Upper lobe of left lung (tissue), 6 donors: ENCODE results near the gene DARS2. TPM values are rescaled to one million over a fixed set of nuclear protein-coding genes. Genes with fewer than 3 reads are reported as not detected.
A peak's percentile ranks its signal among the peaks of the same experiment; 100 is the strongest.

ENCODE experiments used
- ATAC-seq, 2 donors: fragments of 200-7000 bp; cut with Tn5 transposase; one replicate each; pipeline ENCODE4 v1.9.1; 2022; ENCODE audit warnings: mild to moderate bottlenecking in 2 of 2, moderate library complexity in 2 of 2; ENCODE audit not compliant: low FRiP score in 2 of 2
- DNase-seq, 2 donors: peaks; one replicate each; pipeline ENCODE4 v3.0.0-alpha.2; 2019 to 2020
- H3K27ac ChIP-seq, 4 donors: fragments of 200-600 bp; sonication (generic); one replicate each; pipeline ENCODE4 v1.5.1; 2016 to 2019
- H3K27me3 ChIP-seq, 4 donors: fragments of 200-600 bp; sonication (generic); one replicate each; pipeline ENCODE4 v1.5.1; 2017 to 2019
- H3K36me3 ChIP-seq, 4 donors: fragments of 200-600 bp; sonication (generic); one replicate each; pipeline ENCODE4 v1.5.1; 2016 to 2019
- H3K4me1 ChIP-seq, 4 donors: fragments of 200-600 bp; sonication (generic); one replicate each; pipeline ENCODE4 v1.5.1; 2018 to 2019
- H3K4me3 ChIP-seq, 4 donors: fragments of 200-600 bp; sonication (generic); one replicate each; pipeline ENCODE4 v1.5.1; 2017 to 2019; ENCODE audit warnings: mild to moderate bottlenecking in 2 of 4, moderate library complexity in 1 of 4
- H3K9me3 ChIP-seq, 4 donors: fragments of 200-600 bp; sonication (generic); one replicate each; pipeline ENCODE4 v1.5.1; 2018 to 2019
- EP300 ChIP-seq, 4 donors: sonication (generic); formaldehyde crosslinking; IDR thresholded peaks; one replicate each; pipeline ENCODE4 v1.5.1; 2017; ENCODE audit warnings: antibody characterized with exemption in 4 of 4, control low read depth in 2 of 4
- POLR2A ChIP-seq, 4 donors: fragments of 450-650 bp; IDR thresholded peaks; one replicate each; pipeline ENCODE4 v1.5.1; 2016 to 2017; ENCODE audit warnings: antibody characterized with exemption in 4 of 4, mild to moderate bottlenecking in 2 of 4
- POLR2AphosphoS5 ChIP-seq, 2 donors: sonication (generic); formaldehyde crosslinking; IDR thresholded peaks; one replicate each; pipeline ENCODE4 v1.5.1; 2017; ENCODE audit warnings: antibody characterized with exemption in 2 of 2
- WGBS, 2 donors: methylation state at CpG; one replicate each; pipeline ENCODE4 v1.1.5; 2017 to 2018; 5-methylcytosine and 5-hydroxymethylcytosine counted together
- total RNA-seq, 6 donors: library from RNA; depleted of rRNA in 4 of 6; stranded (reverse); fragments of >200 nt in 4 of 6; gene quantifications; one replicate each; pipeline versions ENCODE4 v1.1.0 to v1.2.1, GENCODE V29; 2016 to 2021
- TF ChIP-seq, protein P1 (sequence below), 6 experiments: fragments of 450-650 bp in 4 of 6; fragments of 200-600 bp in 2 of 6; sonication (generic) in 2 of 6; IDR thresholded peaks; one replicate each; pipeline ENCODE4 v1.5.1; 2016 to 2019; ENCODE audit warnings: antibody characterized with exemption in 6 of 6
- donor health status: DM: no; HTN: no; CAD: no; lungs with moderate emphysema.
- donor health status: DM: no; HTN: yes; CAD: no; lungs with severe emphysema.

The DARS2 gene
- total RNA-seq, 6 donors from 2014 or later: 7.3 to 19.1 (median 12.5) TPM

GRCh38 chr1:173865468-173866164 lies 41.1 kb downstream of the DARS2 start:
- DNase-seq (no peak), ATAC-seq (no peak)
- Histone ChIP-seq H3K27ac (peak overlapping the region in 2 of 4 donors; percentile 5 to 97), H3K9me3 (no peaks in the 10 kb centered on the region), H3K27me3 (no peaks in the 10 kb centered on the region), H3K4me1 (peaks cover 33 to 46% (median 40%) of the 10 kb centered on the region in 4 donors), H3K36me3 (peaks cover 15 to 61% (median 29%) of the 10 kb centered on the region in 4 donors), H3K4me3 (peak overlapping the region in 2 of 4 donors; percentile 72 to 80)
- TF ChIP-seq, protein P1, sequence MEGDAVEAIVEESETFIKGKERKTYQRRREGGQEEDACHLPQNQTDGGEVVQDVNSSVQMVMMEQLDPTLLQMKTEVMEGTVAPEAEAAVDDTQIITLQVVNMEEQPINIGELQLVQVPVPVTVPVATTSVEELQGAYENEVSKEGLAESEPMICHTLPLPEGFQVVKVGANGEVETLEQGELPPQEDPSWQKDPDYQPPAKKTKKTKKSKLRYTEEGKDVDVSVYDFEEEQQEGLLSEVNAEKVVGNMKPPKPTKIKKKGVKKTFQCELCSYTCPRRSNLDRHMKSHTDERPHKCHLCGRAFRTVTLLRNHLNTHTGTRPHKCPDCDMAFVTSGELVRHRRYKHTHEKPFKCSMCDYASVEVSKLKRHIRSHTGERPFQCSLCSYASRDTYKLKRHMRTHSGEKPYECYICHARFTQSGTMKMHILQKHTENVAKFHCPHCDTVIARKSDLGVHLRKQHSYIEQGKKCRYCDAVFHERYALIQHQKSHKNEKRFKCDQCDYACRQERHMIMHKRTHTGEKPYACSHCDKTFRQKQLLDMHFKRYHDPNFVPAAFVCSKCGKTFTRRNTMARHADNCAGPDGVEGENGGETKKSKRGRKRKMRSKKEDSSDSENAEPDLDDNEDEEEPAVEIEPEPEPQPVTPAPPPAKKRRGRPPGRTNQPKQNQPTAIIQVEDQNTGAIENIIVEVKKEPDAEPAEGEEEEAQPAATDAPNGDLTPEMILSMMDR (IDR thresholded peaks at IDR 0.05): no peak
- TF ChIP-seq POLR2AphosphoS5 (IDR thresholded peaks at IDR 0.05): no peak
- TF ChIP-seq EP300 (IDR thresholded peaks at IDR 0.05): no peak
- no peak for TF ChIP-seq POLR2A (IDR thresholded peaks at IDR 0.05)
- 40 to 46% methylated on average over 4 of the region's 4 CpGs for WGBS, 2 donors

- DNase-seq: no peak
- Histone ChIP-seq H3K4me3 (peak overlapping the region; percentile 72 to 80 (median 80)), H3K9me3 (no peaks in the 10 kb centered on the region), H3K36me3 (peaks cover 15 to 53% (median 29%) of the 10 kb centered on the region in 4 donors), H3K27me3 (no peaks in the 10 kb centered on the region), H3K4me1 (peaks cover 35 to 56% (median 46%) of the 10 kb centered on the region in 4 donors), H3K27ac (peak overlapping the region; percentile 94 to 99 (median 98))
- TF ChIP-seq POLR2A (IDR thresholded peaks at IDR 0.05): no peak
- TF ChIP-seq EP300 (IDR thresholded peaks at IDR 0.05): no peak
- TF ChIP-seq, protein P1 (IDR thresholded peaks at IDR 0.05): no peak
- no peak for TF ChIP-seq POLR2AphosphoS5 (IDR thresholded peaks at IDR 0.05)
- 11 to 23% methylated on average over 2 of the region's 2 CpGs for WGBS, 2 donors
- ATAC-seq: no peak
Measured at GRCh38 chr1:173866413-173867115, 42.1 kb downstream of the DARS2 start.

DNA sequence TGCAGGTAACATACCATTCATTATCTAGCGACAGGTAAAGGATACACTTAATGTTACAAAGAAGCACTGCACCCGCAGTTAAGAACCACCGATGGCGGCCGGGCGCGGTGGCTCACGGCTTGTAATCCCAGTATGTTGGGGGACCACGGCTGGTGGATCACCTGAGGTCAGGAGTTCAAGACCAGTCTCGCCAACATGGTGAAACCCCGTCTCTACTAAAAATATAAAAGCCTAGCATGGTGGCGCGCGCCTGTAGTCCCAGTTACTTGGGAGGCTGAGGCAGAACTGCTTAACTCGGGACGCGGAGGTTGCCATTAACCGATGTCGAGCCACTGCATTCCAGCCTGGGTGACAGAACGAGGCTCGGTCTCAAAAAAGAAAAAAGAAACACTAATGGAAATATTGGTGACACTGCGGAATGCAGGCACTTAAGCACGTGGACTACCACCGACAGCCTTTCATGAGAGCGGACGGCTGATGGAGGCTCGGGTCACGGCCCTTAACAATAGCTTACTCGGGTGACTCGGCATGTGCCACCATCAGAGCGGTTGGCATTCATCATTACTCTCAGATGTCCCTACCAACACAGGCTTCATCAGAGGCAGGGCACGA lies 42.8 kb downstream of the DARS2 start:
- WGBS, 2 donors: 3 to 7% methylated on average over 30 to 32 of the region's 32 CpGs
- TF ChIP-seq, protein P1 (IDR thresholded peaks at IDR 0.05): no peak
- TF ChIP-seq EP300 (IDR thresholded peaks at IDR 0.05): no peak
- no peak for TF ChIP-seq POLR2A (IDR thresholded peaks at IDR 0.05)
- DNase-seq (peak in 1 of 2 donors; percentile 86), ATAC-seq (peak; percentile 0 to 12)
- H3K27ac ChIP-seq: peak overlapping the region; percentile 94 to 99 (median 98)
- peak overlapping the region; percentile 72 to 80 (median 80) for H3K4me3 ChIP-seq
- H3K27me3 ChIP-seq: no peaks in the 10 kb centered on the region
- H3K9me3 ChIP-seq: no peaks in the 10 kb centered on the region
- H3K36me3 ChIP-seq: peaks cover 15 to 46% (median 27%) of the 10 kb centered on the region in 4 donors
- peaks cover 35 to 61% (median 47%) of the 10 kb centered on the region in 4 donors for H3K4me1 ChIP-seq

DNA sequence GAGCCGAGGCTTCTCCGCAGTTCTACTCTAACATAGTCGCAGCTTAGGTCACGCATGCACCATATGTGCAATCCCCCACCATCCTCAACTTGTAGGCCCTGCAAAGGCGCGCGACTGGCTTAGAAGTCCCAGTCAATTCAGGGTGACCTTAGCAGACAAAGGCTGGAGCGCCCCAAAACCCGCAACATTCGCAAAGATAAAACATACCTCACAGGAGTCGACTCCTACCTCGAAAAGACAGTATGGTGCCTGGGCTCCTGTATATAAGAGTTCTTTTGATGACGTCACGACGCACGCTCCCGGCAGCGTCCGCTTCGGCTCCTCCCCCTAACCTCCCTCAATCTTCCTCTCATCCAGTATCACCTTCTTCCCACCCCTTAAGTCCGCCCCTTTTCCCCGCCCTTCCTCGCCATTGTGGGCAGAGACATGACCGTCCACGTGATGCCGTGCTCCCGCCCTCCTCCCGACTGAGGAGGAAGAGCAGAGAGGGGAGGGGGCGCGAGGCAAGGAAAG lies 43.3 kb downstream of the DARS2 start, which contains the start of gene GAS5:
Gene GAS5, minus strand, starts transcription at position 237 of the 513 bp plus-strand sequence.
- Histone ChIP-seq H3K27me3 (no peaks in the 10 kb centered on the region), H3K36me3 (peaks cover 15 to 40% (median 22%) of the 10 kb centered on the region in 4 donors), H3K4me1 (peaks cover 35 to 61% (median 47%) of the 10 kb centered on the region in 4 donors), H3K4me3 (peak within 1 kb of the TSS; percentile 72 to 80 (median 80)), H3K9me3 (no peaks in the 10 kb centered on the region), H3K27ac (peak within 1 kb of the TSS; percentile 94 to 99 (median 98))
- TF ChIP-seq EP300 (IDR thresholded peaks at IDR 0.05): peak in 1 of 4 donors; percentile 25
- peak; percentile 87 to 99 (median 96) for TF ChIP-seq POLR2A (IDR thresholded peaks at IDR 0.05)
- TF ChIP-seq, protein P1 (IDR thresholded peaks at IDR 0.05): peak in 1 of 6 experiments; percentile 15
- TF ChIP-seq POLR2AphosphoS5 (IDR thresholded peaks at IDR 0.05): peak; percentile 95 to 97
- DNase-seq: peak; percentile 91 to 99
- peak; percentile 97 to 98 for ATAC-seq
- 0 to 2% methylated on average over 19 to 29 of the region's 30 CpGs for WGBS, 2 donors
